ENCODE data around the gene HECW1. TPM values are rescaled to one million over a fixed set of nuclear protein-coding genes. Genes with fewer than 3 reads are reported as not detected.
"Not testable (repeated sequence)": the region's sequence is repeated elsewhere in the genome, so short reads cannot be mapped to it uniquely, and the experiment has no call there.

Gene HECW1
- total RNA-seq, 1 donor from 2014 or later: 4.1 TPM

DNA sequence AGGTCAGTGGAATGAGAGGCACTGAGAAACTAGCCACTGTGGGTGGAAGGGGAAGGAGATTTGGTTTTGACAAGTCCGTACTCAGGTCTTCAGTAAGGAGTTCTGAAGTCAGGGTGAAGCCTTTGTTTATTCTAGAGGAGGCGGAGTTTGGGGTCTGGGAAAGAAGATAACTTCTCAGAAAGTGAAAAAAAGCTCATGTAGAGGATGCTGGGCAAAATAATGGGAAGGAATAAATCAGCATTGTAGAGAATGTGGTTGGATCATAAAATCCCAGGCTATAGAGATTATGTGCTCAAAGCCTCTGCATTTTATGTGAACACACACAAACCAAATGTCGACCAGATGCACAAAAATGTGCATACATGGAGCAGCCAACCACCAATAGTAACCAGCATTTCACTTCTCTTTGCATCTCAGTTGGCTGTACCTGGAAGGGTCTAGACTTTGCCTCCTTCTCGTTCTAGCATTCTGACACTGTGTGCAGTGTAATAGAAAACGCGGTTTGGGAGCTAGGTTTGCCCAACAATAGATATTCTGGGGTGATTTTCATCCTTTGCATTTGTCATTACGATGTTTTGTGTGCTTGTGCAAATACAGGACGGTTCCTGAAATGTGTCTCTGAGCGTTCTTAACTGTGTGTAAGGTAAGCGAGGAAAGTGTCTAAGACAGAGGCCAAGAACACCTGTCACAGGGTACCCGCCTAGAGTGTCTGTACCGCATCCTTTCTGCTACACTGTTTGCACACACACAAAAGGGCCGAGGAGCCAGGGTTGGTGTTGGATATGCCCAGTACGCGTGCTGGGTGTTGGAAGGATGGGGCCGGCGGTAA lies 603 bp upstream of the HECW1 start:
- peak; percentile 15 for DNase-seq (ENCODE audit: low spot score)

DNA sequence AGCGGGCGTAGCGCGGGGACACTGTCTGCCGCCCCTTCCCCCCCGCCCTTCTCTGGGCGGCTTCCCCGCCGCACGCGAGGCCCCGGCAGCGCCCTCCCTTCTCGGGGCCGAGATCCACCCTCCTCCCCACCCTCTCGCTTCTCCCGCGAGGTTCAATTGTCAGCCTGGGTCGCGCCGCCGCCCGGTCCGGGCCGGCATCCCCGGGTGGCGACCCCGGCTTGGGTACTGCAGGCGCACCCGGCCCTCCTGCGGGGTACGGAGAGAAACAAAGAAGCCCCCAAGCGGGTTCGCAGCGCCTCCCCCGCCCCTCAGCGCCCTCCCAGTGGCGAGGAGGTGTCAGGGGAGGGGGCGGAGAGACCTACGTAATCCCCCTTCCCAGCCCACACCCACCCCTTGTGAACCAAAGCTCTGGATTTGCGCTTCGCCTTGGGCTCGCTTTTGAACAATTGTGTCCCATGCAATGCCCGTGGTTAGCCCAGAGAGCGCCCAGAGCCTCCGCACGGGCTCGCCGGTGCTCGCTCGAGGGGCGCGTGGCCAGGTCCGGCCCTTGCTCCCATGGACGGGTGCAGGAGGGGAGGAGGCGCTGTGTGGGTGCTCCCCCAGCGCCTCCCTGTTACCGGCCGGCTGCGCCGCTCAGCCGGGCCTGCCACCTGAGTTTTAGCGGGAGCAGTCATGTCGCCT lies 634 bp downstream of the HECW1 start:
- peak; percentile 53 for DNase-seq (ENCODE audit: low spot score)

DNA sequence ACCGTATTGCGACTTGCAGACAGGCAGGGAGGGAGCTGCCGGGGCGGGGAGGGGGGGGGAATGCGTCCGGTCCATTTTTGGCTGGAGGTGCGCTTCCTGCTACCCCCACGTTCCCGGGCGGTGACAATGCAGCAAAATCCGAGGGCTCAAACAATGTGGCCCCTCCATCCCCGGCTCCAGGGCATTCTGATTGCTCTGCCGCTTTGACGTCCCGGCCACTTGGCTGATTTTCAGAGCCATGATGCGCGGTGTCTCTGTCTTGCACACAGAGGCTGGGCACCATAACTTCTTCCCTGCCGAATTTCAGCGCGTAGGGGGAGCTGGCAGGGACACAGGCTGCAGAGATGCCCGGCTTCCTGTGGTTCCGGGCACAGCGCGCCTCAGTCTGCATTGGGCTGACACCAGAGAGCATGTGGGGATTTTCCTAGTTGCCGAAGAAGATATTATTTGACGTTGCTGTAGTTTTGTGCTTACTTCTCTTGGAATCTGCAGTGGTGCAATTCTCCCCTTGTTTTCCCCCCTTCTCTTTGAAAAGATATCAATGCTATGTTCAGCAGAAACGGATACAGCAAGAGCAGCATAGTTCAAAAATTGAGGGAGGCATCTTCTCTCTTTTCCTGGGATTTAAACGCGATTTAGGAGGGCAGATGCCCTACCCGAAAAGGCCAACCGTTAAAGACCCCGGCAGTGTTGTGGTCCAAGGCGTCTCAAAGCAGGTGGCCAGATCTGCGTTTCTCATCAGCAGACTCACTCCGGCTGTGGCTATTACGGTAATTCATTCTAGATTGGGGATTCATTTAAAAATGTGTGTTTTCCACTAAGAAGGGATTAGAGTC lies 1.4 kb downstream of the HECW1 start:
- no peak for DNase-seq (ENCODE audit: low spot score)

DNA sequence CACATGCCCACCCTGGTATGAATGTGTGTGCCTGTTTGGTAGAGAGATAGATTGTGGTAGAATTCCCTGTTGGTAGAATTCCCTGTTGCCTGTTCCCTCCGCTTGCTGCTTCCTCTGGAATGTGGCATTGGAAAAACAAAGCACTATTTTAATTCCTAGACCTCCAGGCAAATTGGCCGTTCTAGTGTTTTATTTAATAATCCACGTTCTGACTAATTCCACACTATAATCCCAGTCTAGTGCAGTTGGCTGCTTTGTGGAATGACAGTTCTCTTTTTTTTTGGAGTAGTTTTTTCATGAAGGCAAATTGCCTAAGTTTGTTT lies 2.0 kb downstream of the HECW1 start:
- DNase-seq (ENCODE audit: low spot score): no peak

DNA sequence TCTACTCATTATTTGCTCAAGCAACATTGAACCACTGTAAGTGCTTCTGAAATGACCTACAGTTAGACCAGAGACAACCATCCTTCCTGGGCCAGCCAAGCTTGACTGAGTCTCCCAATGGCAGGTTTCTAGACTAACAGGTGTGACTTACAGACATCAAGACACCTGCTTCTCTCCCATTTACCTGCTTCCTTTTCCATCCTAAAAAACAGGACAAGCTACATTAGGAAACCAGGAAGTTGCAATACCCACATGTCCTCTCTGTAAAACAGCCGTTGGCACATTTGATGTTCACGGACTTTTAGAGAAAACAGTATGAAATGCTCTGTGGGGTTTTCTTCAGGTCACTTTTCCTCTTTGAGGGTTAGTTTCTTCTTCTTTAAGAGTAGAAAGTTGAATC lies 4.0 kb downstream of the HECW1 start:
- DNase-seq (ENCODE audit: low spot score): no peak

DNA sequence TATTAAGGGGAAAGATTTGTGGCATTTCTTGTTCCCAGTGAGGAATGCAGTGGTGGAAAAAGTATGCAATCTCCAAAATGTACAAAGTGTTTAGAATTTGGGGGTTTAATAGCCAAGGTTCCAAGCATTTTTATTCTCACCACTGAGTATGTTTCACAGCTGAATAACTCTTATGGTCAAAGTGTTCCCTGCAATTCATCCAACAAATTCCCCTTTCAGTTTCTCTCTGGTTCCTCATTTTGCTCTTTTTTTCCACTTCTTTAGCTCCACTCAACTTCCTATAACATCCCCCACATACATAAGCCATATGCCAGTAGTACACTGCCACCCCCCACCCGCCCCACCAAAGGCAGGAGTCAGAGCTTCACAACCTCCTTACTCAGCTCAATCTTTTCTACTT lies 4.6 kb downstream of the HECW1 start:
- no peak for DNase-seq (ENCODE audit: low spot score)

DNA sequence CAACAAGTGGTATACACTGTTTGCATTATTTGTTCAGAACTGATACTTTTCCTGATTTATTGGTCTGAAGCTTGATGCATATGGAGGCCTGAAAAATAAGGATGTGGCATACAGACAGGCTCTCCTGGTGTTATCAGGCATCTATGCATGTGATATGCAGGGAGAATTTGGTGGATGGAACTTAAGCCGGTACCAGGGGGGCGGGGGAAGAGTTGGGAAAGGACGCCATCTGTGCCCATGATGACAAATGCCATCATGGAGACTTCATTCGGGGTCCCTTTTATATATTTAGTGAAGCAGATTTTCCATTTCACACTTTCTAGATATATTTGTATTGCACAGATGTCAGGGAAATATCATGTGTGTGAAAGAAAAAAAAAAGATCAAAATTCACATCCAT lies 5.4 kb downstream of the HECW1 start:
- DNase-seq (ENCODE audit: low spot score): no peak

DNA sequence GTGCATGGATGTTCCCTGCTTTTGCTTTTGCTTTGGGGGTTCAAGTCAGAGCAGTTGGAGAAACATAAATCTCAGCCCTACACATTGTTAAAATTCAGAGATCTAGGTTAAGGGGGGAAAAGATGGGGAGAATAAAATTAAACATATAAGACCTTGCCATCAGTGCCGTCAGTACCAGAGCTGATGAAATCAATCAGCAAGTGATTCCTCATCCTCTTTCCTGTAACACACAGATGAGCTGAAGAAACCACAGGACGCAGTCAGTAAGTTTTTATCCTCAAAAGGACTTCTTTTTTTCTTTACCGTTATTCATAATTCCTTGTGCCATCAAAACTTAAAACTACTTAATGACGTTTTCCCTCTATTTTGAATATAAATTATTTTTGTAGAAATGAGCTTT lies 5.9 kb downstream of the HECW1 start:
- no peak for DNase-seq (ENCODE audit: low spot score)

DNA sequence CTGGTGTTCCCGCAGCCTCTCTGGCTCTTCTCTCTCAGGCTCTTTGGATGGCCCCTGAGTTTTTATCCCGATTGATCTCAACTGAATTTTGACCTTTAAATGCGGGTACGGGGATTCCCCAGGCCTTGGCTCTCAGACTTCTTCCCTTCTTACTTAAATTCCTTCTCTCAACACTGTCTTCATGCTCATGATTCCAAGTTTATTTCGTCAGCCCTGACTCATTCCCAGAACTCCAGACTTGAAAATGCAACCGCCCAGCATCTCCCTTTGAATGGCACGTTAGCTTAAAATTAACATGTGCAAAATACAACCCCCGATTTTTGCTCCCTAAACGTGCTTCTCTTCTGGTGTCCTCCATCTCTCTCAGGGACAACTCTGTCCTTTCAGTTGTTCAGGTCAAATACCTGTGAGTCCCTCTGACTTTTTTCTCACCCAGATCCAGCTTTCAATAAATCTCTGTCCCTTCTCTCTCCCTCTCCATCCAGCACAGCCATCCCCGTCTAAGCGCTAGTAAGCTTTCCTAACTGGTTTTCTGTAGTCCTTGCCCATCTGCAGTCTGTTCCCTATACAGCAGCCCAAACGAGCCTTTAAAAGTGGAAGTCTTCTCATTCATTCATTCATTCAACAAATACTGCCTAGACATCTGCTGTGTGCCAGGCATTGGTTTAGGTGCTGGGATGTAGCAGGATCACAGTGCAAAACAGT lies 7.1 kb downstream of the HECW1 start:
- DNase-seq (ENCODE audit: low spot score): peak; percentile 76

DNA sequence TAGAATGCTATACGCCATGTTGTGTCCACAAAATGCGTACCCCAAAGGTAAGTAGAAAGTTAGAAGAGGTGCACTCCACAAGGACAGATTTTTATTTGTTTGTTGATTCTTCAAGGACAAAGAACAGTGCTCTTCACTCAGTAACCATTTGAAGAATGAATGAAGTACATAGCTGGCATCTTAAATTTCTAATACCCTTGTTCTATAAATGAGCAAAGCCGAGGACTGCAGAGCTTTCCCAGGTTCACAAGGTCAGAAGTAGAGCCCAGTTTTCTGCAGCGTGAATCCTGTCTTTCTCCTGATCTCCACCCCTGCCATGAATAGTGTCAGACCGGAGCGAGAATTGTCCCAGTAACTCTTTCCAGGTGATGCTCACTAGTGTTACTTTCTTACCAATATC lies 9.5 kb downstream of the HECW1 start:
- no peak for DNase-seq (ENCODE audit: low spot score)

DNA sequence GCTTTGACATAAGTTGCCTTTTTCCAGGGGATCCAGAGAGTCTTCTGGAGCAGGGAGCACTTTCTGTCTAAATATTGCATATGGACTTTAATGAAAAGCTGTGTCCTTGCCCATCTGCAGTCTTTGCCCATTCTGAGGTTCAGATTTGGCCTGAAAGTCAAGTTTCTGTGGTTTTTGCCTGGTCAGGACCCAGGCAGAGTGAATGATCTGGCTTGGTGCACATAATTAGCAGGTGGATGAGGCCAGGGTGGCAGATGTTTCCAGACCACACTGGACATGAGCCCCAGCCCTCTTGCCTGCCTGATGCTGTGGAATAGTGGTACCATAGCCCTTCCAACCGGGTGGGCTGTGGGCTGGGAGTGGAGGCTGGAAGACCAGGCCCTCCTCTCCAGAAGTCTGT lies 11.0 kb downstream of the HECW1 start:
- no peak for DNase-seq (ENCODE audit: low spot score)

DNA sequence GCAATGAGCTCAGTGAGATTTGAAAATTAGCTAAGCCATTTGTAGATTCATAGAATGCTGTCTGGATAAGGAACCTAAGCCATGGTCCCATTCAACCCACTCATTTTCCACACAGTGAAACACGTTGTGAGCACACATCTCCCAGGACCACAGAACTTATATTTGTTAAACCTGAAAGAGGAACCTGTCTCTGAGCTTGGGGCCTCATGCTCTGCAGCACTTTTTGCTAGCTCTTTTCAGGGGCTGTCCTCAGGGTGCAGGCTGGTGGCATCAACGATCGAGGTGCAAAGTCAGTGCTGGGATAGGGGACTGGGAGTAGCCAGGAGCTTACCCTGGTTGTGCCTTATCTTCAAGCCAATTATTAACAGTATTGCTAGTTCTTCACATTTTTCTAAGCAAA lies 11.9 kb downstream of the HECW1 start:
- DNase-seq (ENCODE audit: low spot score): no peak

DNA sequence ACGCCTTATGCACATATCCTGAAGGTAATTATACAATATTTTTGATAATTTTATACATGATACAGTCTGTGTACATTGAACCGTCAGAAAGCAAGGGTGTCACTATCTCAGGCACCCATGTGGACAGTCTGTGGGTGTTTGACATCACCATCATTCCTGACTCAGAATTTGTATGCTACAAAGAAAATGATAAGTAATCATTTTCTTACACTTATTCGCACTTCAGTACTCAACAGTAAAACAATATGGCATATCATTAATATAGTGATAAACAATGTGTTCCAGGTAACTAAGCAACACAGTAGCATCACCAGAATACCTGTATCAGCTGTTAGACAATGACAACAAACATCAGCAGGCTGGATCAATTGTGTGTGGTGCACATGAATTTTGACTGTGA lies 17.9 kb downstream of the HECW1 start:
- no peak for DNase-seq (ENCODE audit: low spot score)

DNA sequence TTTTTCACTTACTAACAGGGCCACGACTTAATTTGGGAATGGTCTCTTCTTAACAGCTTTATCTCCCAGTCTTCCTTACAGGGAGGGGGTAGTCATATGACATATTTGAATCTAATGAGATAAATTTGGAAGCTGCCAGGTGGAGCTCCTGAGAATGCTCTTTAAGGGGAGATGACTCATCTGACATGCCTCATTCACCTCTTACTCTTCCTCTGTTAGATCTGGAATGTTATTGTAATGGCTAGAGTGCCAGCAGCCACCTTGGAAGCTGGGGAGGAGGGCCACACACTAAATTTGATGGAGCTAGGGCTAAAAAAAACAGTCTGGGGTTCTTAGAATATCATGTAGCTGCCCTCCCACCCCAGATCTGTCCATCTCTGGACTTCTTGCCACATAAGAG lies 22.7 kb downstream of the HECW1 start:
- DNase-seq (ENCODE audit: low spot score): no peak

DNA sequence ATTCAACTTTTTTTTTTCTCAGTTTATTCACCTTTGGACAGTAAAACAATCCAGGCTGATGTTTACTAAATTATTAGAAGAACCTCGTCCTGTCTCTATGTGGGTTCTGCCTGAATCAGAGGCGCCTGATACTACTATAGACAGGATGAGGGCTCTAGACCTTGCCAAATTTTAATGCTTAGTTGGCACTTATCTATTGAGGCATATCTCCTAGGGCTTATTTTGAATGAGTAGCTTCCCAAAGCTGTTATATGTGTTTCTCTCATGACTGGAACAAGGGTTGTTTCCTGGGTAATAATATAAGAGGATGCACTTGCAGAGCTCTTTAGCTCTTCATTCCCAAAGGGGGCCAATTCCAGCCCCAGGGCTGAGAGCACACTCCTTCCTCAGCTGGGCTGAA lies 23.6 kb downstream of the HECW1 start:
- no peak for DNase-seq (ENCODE audit: low spot score)

DNA sequence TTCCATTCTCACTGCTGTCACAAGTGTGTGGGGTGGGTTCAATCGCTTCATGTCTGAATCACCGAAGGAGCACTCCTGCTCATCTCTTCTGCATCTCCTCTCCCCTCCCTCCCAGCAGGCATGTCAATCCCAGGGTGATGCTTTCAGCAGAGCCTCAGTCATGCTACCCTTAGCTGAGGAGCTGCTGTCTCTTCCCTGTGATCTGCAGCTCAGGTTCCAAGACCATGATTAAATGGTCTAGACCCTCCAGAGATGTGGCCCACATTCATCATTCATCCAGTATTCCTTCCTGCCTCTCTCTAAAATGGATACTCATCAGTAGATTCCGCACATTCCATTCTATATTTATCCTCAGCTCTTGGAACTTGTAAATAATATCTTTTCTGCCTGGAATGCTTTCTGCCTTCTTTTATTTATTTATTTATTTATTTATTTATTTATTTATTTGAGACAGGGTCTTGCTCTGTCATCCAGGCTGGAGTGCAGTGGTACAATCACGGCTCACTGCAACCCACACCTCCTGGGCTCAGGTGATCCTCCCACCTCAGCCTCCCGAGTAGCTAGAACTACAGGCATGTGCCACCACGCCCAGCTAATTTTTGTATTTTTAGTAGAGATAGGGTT lies 24.8 kb downstream of the HECW1 start:
- DNase-seq (ENCODE audit: low spot score): not testable (repeated sequence)

DNA sequence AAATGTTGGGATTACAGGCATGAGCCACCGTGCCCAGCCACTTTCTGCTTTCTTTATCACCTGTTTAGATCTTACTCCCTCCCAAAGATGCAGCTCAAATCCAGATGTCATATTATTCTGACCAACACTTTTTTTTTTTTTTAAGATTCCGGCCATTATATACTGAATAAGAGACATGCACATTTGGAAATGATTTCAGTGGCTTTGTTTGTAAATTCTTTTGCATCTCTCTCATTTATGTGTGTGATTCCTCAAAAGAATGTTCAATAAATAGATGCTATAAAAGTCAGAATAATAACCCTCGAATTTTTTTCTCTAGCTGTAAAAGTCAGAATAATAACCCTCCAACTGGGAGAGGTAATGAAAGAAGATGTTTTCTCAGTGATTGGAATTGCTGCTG lies 25.4 kb downstream of the HECW1 start:
- no peak for DNase-seq (ENCODE audit: low spot score)

DNA sequence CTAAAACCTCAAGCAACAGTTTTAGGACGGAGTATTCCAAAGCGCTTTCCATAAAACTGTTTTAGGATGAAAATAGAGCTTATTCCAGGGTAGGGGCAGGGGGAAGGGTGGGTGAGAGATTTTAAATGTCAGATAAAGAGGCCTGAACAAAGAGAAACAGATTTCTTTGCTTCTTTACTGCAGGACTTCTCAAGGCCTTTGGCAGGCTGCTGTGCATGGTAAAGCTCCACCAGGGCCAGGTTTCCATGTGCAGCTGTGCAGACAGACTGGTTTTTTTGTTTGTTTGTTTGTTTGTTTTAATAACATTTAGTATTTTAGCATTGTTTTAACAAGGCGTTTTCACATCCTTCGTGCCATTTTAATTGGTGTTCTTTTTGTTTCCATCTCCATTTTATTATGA lies 26.3 kb downstream of the HECW1 start:
- DNase-seq (ENCODE audit: low spot score): no peak

DNA sequence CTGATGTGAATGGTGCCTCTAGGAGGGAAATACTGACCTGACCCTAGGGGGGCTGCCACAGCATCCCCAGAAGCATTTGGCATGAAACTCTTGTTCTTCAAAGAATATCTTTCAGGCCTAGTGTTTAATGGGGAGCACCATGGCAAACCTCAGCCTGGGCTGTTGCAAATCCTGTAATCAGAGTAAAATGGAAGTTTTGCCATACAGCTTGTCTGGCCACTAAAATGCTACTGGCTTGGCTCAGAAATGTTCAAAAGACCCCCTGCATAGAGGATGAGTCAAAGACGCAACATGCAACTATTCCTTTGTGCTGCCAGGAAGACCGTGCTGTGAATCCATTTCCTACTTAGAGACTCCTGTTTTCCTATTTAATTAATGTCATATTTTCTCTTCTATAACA lies 26.7 kb downstream of the HECW1 start:
- no peak for DNase-seq (ENCODE audit: low spot score)

DNA sequence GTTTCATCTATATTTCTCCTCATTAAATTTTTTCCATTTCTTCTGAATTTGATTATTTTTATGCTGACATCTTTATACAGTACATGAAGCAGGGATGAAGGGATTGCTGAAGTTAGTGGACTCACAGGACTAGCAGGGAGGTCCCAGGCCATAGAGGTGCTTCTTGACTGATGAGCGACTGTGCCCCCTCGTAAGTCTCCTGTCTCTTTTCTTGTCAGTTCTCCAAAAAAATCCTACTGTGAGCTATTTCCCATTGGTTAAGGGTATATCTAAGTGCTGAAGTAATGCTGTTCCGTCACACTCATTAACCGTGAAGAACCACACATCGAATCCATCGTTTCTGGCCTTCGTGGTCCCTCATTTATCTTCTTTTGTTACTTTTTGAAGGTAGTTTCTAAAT lies 27.7 kb downstream of the HECW1 start:
- no peak for DNase-seq (ENCODE audit: low spot score)

DNA sequence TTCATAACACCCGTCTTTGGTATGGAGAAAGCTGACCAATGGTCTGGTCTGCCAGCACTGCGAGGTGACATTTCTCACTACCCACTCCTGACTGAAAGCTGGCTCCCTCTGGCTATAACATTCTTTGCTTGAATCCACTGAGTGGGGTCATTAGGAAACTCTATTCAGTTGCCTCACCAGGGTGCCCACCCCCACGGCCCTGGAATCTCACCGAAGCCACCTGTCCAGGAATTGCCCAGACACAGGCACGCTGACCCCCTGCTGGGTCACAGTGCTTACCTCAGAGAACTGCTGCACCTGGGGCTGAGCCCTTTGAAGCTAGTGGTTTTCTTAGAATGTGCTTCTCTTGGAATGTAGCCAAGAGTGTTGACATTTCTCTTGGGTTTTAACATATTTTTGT lies 28.6 kb downstream of the HECW1 start:
- no peak for DNase-seq (ENCODE audit: low spot score)

DNA sequence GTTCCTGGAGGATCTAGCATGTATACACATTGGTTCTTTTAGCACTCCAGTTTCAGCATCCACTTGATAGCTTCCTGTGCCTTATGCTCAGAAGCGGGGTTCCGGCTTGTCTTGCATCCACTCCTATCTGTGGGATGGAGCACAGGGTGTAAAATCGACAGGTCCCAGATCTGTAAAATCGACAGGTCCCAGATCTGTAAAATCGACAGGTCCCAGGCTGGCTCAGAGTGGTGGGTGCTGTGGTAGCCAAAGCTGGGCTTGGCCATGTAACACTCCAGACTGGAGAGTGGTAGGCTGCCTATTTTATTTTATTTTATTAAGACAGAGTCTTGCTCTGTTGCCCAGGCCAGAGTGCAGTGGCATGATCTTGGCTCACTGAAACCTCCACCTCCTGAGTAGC lies 30.3 kb downstream of the HECW1 start:
- DNase-seq (ENCODE audit: low spot score): no peak

Measured in umbilical cord (tissue), 2 donors.